ENCODE results near the gene LRRC74A. TPM values are rescaled to one million over a fixed set of nuclear protein-coding genes. Genes with fewer than 3 reads are reported as not detected.

The LRRC74A gene
- total and polyA plus RNA-seq, 7 donors = not detected

DNA sequence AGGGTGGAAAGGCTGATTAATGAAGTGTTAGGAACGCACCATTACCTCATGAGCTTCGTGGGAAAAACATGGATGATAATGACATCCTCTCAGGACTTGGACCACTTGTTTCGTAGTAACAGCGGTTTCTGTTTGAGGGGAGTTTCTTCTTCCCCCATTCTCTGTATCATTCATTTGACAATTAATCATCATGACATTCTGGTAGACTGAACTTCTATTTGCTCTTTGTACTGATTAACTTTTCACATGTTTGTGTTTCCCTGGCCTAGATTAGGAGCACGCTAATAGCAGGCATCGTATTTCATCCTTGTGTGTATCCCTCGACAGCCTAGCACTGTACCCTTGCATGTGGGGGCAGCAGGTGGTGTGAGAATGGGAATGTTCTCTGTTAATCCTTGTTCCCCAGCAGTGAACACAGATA, 8.0 kb downstream of the LRRC74A start:
- intact Hi-C loops (cut with DNase I) = no loop called here
- ATAC-seq = no peak
- WGBS, 3 donors = 47 to 57% (median 52%) methylated on average over 7 of the region's 7 CpGs
- Histone ChIP-seq H3K36me3 (ENCODE audit: insufficient read depth in 1 of 2, low read depth in 1 of 2) (no peaks in the 10 kb centered on the region), H3K27ac (no peak overlapping the region), H3K4me3 (no peak overlapping the region), H3K27me3 (ENCODE audit: insufficient read depth in 3 of 3, low read length in 2 of 3) (peaks cover 0 to 4% (median 0%) of the 10 kb centered on the region in 3 donors), H3K4me1 (no peaks in the 10 kb centered on the region), H3K9me3 (no peaks in the 10 kb centered on the region)
- DNase-seq = no peak
- TF ChIP-seq, protein P1, sequence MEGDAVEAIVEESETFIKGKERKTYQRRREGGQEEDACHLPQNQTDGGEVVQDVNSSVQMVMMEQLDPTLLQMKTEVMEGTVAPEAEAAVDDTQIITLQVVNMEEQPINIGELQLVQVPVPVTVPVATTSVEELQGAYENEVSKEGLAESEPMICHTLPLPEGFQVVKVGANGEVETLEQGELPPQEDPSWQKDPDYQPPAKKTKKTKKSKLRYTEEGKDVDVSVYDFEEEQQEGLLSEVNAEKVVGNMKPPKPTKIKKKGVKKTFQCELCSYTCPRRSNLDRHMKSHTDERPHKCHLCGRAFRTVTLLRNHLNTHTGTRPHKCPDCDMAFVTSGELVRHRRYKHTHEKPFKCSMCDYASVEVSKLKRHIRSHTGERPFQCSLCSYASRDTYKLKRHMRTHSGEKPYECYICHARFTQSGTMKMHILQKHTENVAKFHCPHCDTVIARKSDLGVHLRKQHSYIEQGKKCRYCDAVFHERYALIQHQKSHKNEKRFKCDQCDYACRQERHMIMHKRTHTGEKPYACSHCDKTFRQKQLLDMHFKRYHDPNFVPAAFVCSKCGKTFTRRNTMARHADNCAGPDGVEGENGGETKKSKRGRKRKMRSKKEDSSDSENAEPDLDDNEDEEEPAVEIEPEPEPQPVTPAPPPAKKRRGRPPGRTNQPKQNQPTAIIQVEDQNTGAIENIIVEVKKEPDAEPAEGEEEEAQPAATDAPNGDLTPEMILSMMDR (IDR thresholded peaks at IDR 0.05) = no peak

DNA sequence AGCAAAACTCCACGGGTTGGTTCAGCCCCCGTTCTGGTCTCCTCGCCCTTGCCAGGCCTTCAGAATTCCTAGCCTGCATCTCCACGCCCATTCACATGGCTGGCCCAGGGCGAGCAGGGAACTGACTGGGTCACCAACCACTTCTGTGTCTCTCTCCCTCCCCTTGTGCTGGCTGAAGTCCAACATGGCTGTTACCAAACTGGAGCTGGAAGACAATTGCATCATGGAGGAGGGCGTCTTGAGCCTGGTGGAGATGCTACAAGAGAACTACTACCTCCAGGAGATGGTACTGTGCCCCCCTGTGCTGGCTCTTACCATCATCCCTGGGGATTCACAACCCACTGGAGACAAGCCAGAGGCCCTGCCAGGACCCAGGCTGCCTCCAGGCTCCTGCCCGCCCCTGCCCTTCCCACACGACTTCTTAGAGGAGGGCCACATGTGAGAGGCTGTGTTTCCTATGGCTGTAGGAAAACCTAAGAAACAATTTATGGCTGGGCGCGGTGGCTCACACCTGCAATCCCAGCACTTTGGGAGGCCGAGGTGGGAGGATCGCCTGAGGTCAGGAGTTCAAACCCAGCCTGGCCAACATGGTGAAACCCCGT, 9.9 kb downstream of the LRRC74A start:
- Histone ChIP-seq H3K36me3 (ENCODE audit: insufficient read depth in 1 of 2, low read depth in 1 of 2) (no peaks in the 10 kb centered on the region), H3K4me3 (no peak overlapping the region), H3K27me3 (ENCODE audit: insufficient read depth in 3 of 3, low read length in 2 of 3) (peaks cover 0 to 4% (median 0%) of the 10 kb centered on the region in 3 donors), H3K9me3 (no peaks in the 10 kb centered on the region), H3K27ac (no peak overlapping the region), H3K4me1 (no peaks in the 10 kb centered on the region)
- ATAC-seq = no peak
- TF ChIP-seq, protein P1 (IDR thresholded peaks at IDR 0.05) = no peak
- WGBS, 3 donors = 63 to 80% (median 65%) methylated on average over 13 of the region's 13 CpGs
- intact Hi-C loops (cut with DNase I) = no loop called here
- peak in 1 of 2 donors; percentile 31 for DNase-seq

DNA sequence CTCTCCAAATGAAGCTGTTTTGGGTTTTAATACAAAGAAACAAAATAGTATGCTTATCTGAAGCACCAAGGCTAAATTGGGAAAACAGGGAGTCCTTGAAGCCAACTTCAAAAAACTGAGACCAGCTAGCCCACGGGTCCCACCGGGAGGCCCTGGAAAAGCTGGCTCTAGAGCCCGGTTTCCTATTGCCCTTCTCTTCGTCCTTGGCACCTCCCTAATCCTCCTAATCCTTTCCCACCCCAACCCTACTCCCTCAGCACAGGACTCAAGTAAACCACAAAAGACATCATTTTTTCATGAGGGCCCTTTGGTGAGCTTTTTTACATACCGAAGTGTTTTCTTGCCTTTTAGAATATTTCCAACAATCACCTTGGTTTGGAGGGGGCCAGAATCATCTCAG, 11.3 kb downstream of the LRRC74A start:
- peaks cover 0 to 2% (median 2%) of the 10 kb centered on the region in 3 donors for H3K27me3 ChIP-seq (ENCODE audit: insufficient read depth in 3 of 3, low read length in 2 of 3)
- DNase-seq (no peak), ATAC-seq (no peak)
- 34 to 57% (median 43%) methylated on average over 5 of the region's 5 CpGs for WGBS, 3 donors
- TF ChIP-seq, protein P1 (IDR thresholded peaks at IDR 0.05) = no peak
- no peaks in the 10 kb centered on the region for H3K36me3 ChIP-seq (ENCODE audit: insufficient read depth in 1 of 2, low read depth in 1 of 2)
- no peak overlapping the region for H3K4me3 ChIP-seq
- no peak overlapping the region for H3K27ac ChIP-seq
- intact Hi-C loops (cut with DNase I) = no loop called here
- no peaks in the 10 kb centered on the region for H3K4me1 ChIP-seq
- no peaks in the 10 kb centered on the region for H3K9me3 ChIP-seq

DNA sequence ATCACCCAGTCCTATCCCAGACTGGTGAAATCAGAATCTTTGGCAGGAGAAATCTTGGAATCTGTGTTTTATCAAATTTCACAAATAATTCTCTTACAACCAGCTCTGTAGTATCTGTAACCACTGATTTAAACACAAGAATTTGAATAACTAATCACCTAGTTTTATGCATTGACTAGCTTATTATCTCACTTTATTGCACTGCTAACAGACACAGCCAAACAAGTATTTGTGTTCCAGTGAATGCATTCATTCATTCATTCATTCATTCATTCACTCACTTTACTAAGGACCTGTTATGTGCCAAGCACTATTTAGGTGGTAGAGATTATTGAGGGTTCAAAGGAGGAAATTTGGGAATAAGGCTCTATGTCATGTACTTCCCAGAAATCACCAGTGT, 16.2 kb downstream of the LRRC74A start:
- DNase-seq (no peak), ATAC-seq (no peak)
- Histone ChIP-seq H3K4me3 (no peak overlapping the region), H3K36me3 (ENCODE audit: insufficient read depth in 1 of 2, low read depth in 1 of 2) (no peaks in the 10 kb centered on the region), H3K27me3 (ENCODE audit: insufficient read depth in 3 of 3, low read length in 2 of 3) (peaks cover 0 to 24% (median 0%) of the 10 kb centered on the region in 3 donors), H3K9me3 (no peaks in the 10 kb centered on the region), H3K4me1 (no peaks in the 10 kb centered on the region), H3K27ac (no peak overlapping the region)
- TF ChIP-seq, protein P1 (IDR thresholded peaks at IDR 0.05) = no peak
- intact Hi-C loops (cut with DNase I) = no loop called here

DNA sequence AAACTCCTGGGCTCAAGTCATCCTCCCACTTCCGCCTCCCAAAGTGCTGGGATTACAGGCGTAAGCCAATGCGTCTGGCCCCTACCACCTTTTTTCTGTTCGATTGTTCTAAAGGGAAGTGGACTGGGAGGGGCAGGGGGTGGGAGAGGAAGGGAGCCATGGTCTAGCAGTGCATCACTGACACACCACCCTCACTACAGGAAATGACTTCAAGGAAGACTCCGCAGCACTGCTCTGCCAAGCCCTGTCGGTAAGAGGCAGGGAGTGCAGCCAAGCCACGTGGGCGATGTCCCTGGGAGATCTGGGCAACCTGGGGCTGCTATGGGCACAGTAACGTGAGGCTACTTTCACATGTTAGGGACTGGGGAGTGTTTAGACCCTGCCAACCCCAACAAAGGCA, 18.0 kb downstream of the LRRC74A start:
- peak overlapping the region; percentile 55 for H3K27ac ChIP-seq
- WGBS, 3 donors = 44 to 49% (median 47%) methylated on average over 9 of the region's 9 CpGs
- intact Hi-C loops (cut with DNase I) = no loop called here
- H3K27me3 ChIP-seq (ENCODE audit: insufficient read depth in 3 of 3, low read length in 2 of 3) = peaks cover 0 to 26% (median 0%) of the 10 kb centered on the region in 3 donors
- peak; percentile 46 to 80 (median 78) for ATAC-seq
- TF ChIP-seq, protein P1 (IDR thresholded peaks at IDR 0.05) = peak; percentile 24
- no peak overlapping the region for H3K4me3 ChIP-seq
- DNase-seq = peak; percentile 63 to 74
- H3K9me3 ChIP-seq = no peaks in the 10 kb centered on the region
- H3K4me1 ChIP-seq = no peaks in the 10 kb centered on the region
- no peaks in the 10 kb centered on the region for H3K36me3 ChIP-seq (ENCODE audit: insufficient read depth in 1 of 2, low read depth in 1 of 2)
